Measurements from ENCODE around the gene RNF213.
"Not testable (repeated sequence)": the region's sequence is repeated elsewhere in the genome, so short reads cannot be mapped to it uniquely, and the experiment has no call there.

DNA sequence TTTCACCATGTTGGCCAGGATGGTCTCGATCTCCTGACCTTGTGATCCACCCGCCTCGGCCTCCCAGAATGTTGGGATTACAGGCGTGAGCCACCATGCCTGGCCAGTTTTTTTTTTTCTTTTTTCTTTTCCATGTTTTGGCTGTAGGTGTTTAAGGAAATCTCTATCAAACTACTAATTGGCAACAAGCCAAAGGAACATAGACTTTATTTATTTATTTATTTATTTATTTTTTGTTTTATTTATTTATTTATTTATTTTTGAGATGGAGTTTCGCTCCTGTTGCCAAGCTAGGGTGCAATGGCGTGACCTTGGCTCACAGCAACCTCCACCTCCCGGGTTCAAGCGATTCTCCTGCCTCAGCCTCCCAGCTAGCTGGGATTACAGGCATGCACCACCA, 15.2 kb downstream of the RNF213 start:
- not testable (repeated sequence) for TF ChIP-seq ZNF274 (IDR thresholded peaks at IDR 0.05; ENCODE audit: low read depth, low read length); YY1 (IDR thresholded peaks at IDR 0.05; ENCODE audit: insufficient read depth, insufficient read length); SUZ12 (IDR thresholded peaks at IDR 0.05; ENCODE audit: extremely low read depth, insufficient read depth, insufficient read length)
